Osteoblast (primary cell): ENCODE data around the gene HAUS7. TPM values are rescaled to one million over a fixed set of nuclear protein-coding genes. Genes with fewer than 3 reads are reported as not detected.

ENCODE experiments used
- DNase-seq: peaks from one replicate; pipeline ENCODE4 v3.0.0; 2011; ENCODE audit warnings: low spot score, mixed read lengths; ENCODE audit not compliant: insufficient read length; ENCODE audit errors: missing footprints
- H2AFZ ChIP-seq: 2 replicates; pipeline ENCODE4 v1.6.0; 2011; ENCODE audit warnings: mild to moderate bottlenecking, low read length
- H3K27ac ChIP-seq: 2 replicates; pipeline ENCODE4 v1.5.1; 2011; ENCODE audit warnings: mild to moderate bottlenecking, low read depth, low read length, moderate library complexity
- H3K27me3 ChIP-seq: 2 replicates; pipeline ENCODE4 v1.6.0; 2012; ENCODE audit warnings: mild to moderate bottlenecking, control low read depth, inconsistent platforms, low read length, moderate library complexity; ENCODE audit not compliant: insufficient read depth
- H3K36me3 ChIP-seq: 2 replicates; pipeline ENCODE4 v1.5.1; 2011; ENCODE audit warnings: mild to moderate bottlenecking, low read length, control low read depth, moderate library complexity; ENCODE audit not compliant: insufficient read depth
- H3K4me1 ChIP-seq: 2 replicates; pipeline ENCODE4 v1.5.1; 2011; ENCODE audit warnings: mild to moderate bottlenecking, low read length, control low read depth, moderate library complexity; ENCODE audit not compliant: insufficient read depth
- H3K4me2 ChIP-seq: 2 replicates; pipeline ENCODE4 v1.6.0; 2011; ENCODE audit warnings: mild to moderate bottlenecking, low read length; ENCODE audit not compliant: insufficient read depth
- H3K4me3 ChIP-seq: fragments of 200-600 bp; sonication (generic); 3 replicates; pipeline ENCODE4 v1.5.1; 2012; ENCODE audit warnings: mild to moderate bottlenecking, low read length, inconsistent platforms; ENCODE audit not compliant: insufficient read depth
- H3K79me2 ChIP-seq: 2 replicates; pipeline ENCODE4 v1.6.0; 2012; ENCODE audit warnings: mild to moderate bottlenecking, low read length, control low read depth, inconsistent platforms; ENCODE audit not compliant: insufficient read depth
- H3K9me3 ChIP-seq: 2 replicates; pipeline ENCODE4 v1.5.1; 2011; ENCODE audit warnings: low read depth, low read length, control low read depth
- H4K20me1 ChIP-seq: 2 replicates; pipeline ENCODE4 v1.6.0; 2012; ENCODE audit warnings: mild to moderate bottlenecking, low read length, control low read depth; ENCODE audit not compliant: insufficient read depth
- CTCF ChIP-seq: IDR thresholded peaks from 2 replicates; pipeline ENCODE4 v1.5.1; 2011; ENCODE audit warnings: mild to moderate bottlenecking, low read depth, low read length, moderate library complexity; ENCODE audit errors: extremely low read depth
- total RNA-seq: library from RNA; depleted of rRNA; stranded (reverse); fragments of >200 nt; gene quantifications from 2 replicates; pipeline ENCODE4 v1.2.3, GENCODE V29; 2012

Gene HAUS7
- total RNA-seq, 1 donor: 14.1 TPM

- Histone ChIP-seq H2AFZ (no peak overlapping the region), H3K4me2 (no peak overlapping the region), H3K36me3 (no peaks in the 10 kb centered on the region), H3K27ac (no peak overlapping the region), H3K4me3 (no peak overlapping the region), H3K79me2 (peaks cover 24% of the 10 kb centered on the region), H3K4me1 (peaks cover 13% of the 10 kb centered on the region), H4K20me1 (peaks cover 11% of the 10 kb centered on the region), H3K9me3 (no peaks in the 10 kb centered on the region), H3K27me3 (no peaks in the 10 kb centered on the region)
- no peak for TF ChIP-seq CTCF
- DNase-seq: no peak
Measured at GRCh38 chrX:153493085-153493484, 22.7 kb upstream of the HAUS7 start.

- TF ChIP-seq CTCF: no peak
- DNase-seq: no peak
- no peak overlapping the region for H3K4me2 ChIP-seq
- peaks cover 14% of the 10 kb centered on the region for H3K4me1 ChIP-seq
- H4K20me1 ChIP-seq: peaks cover 7% of the 10 kb centered on the region
- H3K79me2 ChIP-seq: peaks cover 19% of the 10 kb centered on the region
- no peaks in the 10 kb centered on the region for H3K36me3 ChIP-seq
- H3K9me3 ChIP-seq: no peaks in the 10 kb centered on the region
- H2AFZ ChIP-seq: no peak overlapping the region
- H3K27me3 ChIP-seq: no peaks in the 10 kb centered on the region
- H3K4me3 ChIP-seq: no peak overlapping the region
- no peak overlapping the region for H3K27ac ChIP-seq
Measured at GRCh38 chrX:153492543-153492942, 22.2 kb upstream of the HAUS7 start.

GRCh38 chrX:153491918-153492317, 21.5 kb upstream of the HAUS7 start:
- Histone ChIP-seq H3K4me3 (no peak overlapping the region), H3K9me3 (no peaks in the 10 kb centered on the region), H3K79me2 (peaks cover 19% of the 10 kb centered on the region), H3K27ac (no peak overlapping the region), H3K4me1 (peaks cover 16% of the 10 kb centered on the region), H3K4me2 (no peak overlapping the region), H3K27me3 (no peaks in the 10 kb centered on the region), H2AFZ (no peak overlapping the region), H4K20me1 (peaks cover 7% of the 10 kb centered on the region), H3K36me3 (no peaks in the 10 kb centered on the region)
- TF ChIP-seq CTCF: no peak
- no peak for DNase-seq

GRCh38 chrX:153491351-153491914, 21.1 kb upstream of the HAUS7 start:
- Histone ChIP-seq H3K27me3 (no peaks in the 10 kb centered on the region), H3K9me3 (no peaks in the 10 kb centered on the region), H3K27ac (no peak overlapping the region), H3K79me2 (peaks cover 16% of the 10 kb centered on the region), H3K4me3 (no peak overlapping the region), H3K36me3 (no peaks in the 10 kb centered on the region), H3K4me1 (peaks cover 16% of the 10 kb centered on the region), H4K20me1 (peaks cover 5% of the 10 kb centered on the region), H2AFZ (no peak overlapping the region), H3K4me2 (no peak overlapping the region)
- TF ChIP-seq CTCF: no peak
- no peak for DNase-seq
